ENCODE data around the gene OAF.

Gene OAF

DNA sequence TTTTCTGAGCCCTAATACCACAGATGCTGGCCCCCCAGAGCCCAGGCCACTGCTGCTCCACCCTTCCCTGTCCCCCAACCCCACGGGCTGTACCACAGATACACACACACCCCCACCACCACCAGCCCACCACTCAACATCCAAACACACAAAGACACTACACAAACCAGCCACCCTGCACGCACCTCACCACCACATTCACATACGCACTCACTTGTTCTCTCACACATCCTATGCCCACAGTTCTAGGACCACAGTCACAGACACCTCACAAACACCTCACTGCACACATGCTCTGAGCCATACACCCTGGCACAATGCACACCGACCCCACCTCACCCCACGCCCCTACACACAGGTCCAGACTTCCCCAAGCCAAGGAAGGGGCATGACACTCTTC lies 22.5 kb upstream of the OAF start:
- no peak overlapping the region for H3K4me3 ChIP-seq (ENCODE audit: control insufficient read depth in 1 of 7, extremely low read depth in 1 of 7, insufficient read depth in 4 of 7, low read depth in 2 of 7, low read length in 6 of 7)
- ChIA-PET CTCF (no interaction called here), POLR2A (no interaction called here)
- H3K27ac ChIP-seq (ENCODE audit: insufficient read depth in 1 of 2, low read depth in 1 of 2, low read length in 2 of 2, poor library complexity in 1 of 2, severe bottlenecking in 2 of 2), result no peak overlapping the region
- no peaks in the 10 kb centered on the region for H3K9me3 ChIP-seq (ENCODE audit: control extremely low read depth in 1 of 5, control insufficient read depth in 4 of 5, insufficient read depth in 2 of 5, low read depth in 1 of 5, low read length in 4 of 5)
- DNase-seq, result no peak
- peaks cover 0 to 3% (median 0%) of the 10 kb centered on the region in 4 experiments for H3K4me1 ChIP-seq (ENCODE audit: control extremely low read depth in 1 of 4, control insufficient read depth in 4 of 4, insufficient read depth in 4 of 4, low read length in 3 of 4)
- H3K36me3 ChIP-seq (ENCODE audit: control insufficient read depth in 4 of 4, insufficient read depth in 4 of 4, low read length in 3 of 4), result no peaks in the 10 kb centered on the region
- H3K27me3 ChIP-seq (replicated peaks in 2 of 5; ENCODE audit: control insufficient read depth in 4 of 5, insufficient read depth in 5 of 5, low read length in 4 of 5), result peaks cover 0 to under 1% (median 0%) of the 10 kb centered on the region in 5 experiments
- 82% methylated on average over 2 of the region's 5 CpGs for WGBS (ENCODE audit: insufficient coverage)

DNA sequence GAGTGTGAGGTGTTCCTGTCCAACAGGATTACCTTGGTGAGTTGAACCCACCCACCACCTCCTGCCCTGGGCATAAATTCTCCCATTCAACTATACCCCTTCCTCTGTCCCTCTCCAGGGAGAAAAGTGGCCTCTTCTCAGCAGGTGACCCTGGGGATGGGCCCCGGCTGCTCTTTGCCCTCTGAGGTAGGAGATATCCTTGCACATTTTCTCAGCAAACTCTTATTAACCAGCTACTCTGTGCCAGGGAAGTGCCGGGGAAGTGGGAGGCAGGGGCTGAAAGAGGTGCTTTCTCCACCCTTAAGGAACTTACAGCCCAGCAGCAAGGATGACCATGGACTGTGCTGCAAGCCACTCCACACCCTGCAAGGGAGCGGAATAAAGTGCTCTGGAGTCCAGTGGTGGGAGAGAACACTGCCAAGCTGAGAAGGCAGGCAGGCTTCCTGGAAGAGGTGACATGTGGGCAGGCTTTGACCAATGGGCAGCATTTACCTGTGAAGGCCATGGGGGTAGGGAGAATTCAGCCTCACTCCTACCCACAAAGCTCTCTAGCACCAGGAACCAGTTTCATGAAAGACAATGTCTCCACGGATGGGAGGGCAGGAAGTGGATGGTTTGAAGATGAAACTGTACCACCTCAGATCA lies 21.9 kb upstream of the OAF start:
- ChIA-PET POLR2A (no interaction called here), CTCF (interaction anchor here (1.1 to 2.2 kb wide), 3 partner anchors 15 to 42 kb away, joined by 3 to 17 read pairs (median 6); no protein-coding TSS in a partner anchor)
- H3K27ac ChIP-seq (ENCODE audit: insufficient read depth in 1 of 2, low read depth in 1 of 2, low read length in 2 of 2, poor library complexity in 1 of 2, severe bottlenecking in 2 of 2), result no peak overlapping the region
- H3K4me3 ChIP-seq (ENCODE audit: control insufficient read depth in 1 of 7, extremely low read depth in 1 of 7, insufficient read depth in 4 of 7, low read depth in 2 of 7, low read length in 6 of 7), result no peak overlapping the region
- peaks cover 0 to 3% (median 0%) of the 10 kb centered on the region in 4 experiments for H3K4me1 ChIP-seq (ENCODE audit: control extremely low read depth in 1 of 4, control insufficient read depth in 4 of 4, insufficient read depth in 4 of 4, low read length in 3 of 4)
- WGBS (ENCODE audit: insufficient coverage), result 92% methylated on average over 2 of the region's 4 CpGs
- H3K9me3 ChIP-seq (ENCODE audit: control extremely low read depth in 1 of 5, control insufficient read depth in 4 of 5, insufficient read depth in 2 of 5, low read depth in 1 of 5, low read length in 4 of 5), result no peaks in the 10 kb centered on the region
- H3K27me3 ChIP-seq (replicated peaks in 2 of 5; ENCODE audit: control insufficient read depth in 4 of 5, insufficient read depth in 5 of 5, low read length in 4 of 5), result no peaks in the 10 kb centered on the region
- H3K36me3 ChIP-seq (ENCODE audit: control insufficient read depth in 4 of 4, insufficient read depth in 4 of 4, low read length in 3 of 4), result no peaks in the 10 kb centered on the region
- no peak for DNase-seq

GRCh38 chr11:120191058-120191457 lies 19.8 kb upstream of the OAF start:
- no peak for DNase-seq
- Histone ChIP-seq H3K9me3 (ENCODE audit: control extremely low read depth in 1 of 5, control insufficient read depth in 4 of 5, insufficient read depth in 2 of 5, low read depth in 1 of 5, low read length in 4 of 5) (no peaks in the 10 kb centered on the region), H3K27me3 (replicated peaks in 2 of 5; ENCODE audit: control insufficient read depth in 4 of 5, insufficient read depth in 5 of 5, low read length in 4 of 5) (no peaks in the 10 kb centered on the region), H3K36me3 (ENCODE audit: control insufficient read depth in 4 of 4, insufficient read depth in 4 of 4, low read length in 3 of 4) (no peaks in the 10 kb centered on the region), H3K4me1 (ENCODE audit: control extremely low read depth in 1 of 4, control insufficient read depth in 4 of 4, insufficient read depth in 4 of 4, low read length in 3 of 4) (peaks cover 0 to 3% (median 0%) of the 10 kb centered on the region in 4 experiments), H3K4me3 (ENCODE audit: control insufficient read depth in 1 of 7, extremely low read depth in 1 of 7, insufficient read depth in 4 of 7, low read depth in 2 of 7, low read length in 6 of 7) (no peak overlapping the region), H3K27ac (ENCODE audit: insufficient read depth in 1 of 2, low read depth in 1 of 2, low read length in 2 of 2, poor library complexity in 1 of 2, severe bottlenecking in 2 of 2) (no peak overlapping the region)
- ChIA-PET POLR2A (interaction anchor here (0.6 kb wide), 1 partner anchor 37 kb away, joined by 3 read pairs; no protein-coding TSS in a partner anchor), CTCF (interaction anchor here (0.7 to 2.2 kb wide), 5 partner anchors 10 to 44 kb away, joined by 3 to 17 read pairs (median 6); no protein-coding TSS in a partner anchor)
- 100% methylated on average over 2 of the region's 4 CpGs for WGBS (ENCODE audit: insufficient coverage)

GRCh38 chr11:120192831-120193625 lies 17.8 kb upstream of the OAF start:
- no peaks in the 10 kb centered on the region for H3K9me3 ChIP-seq (ENCODE audit: control extremely low read depth in 1 of 5, control insufficient read depth in 4 of 5, insufficient read depth in 2 of 5, low read depth in 1 of 5, low read length in 4 of 5)
- DNase-seq, result no peak
- peaks cover 0 to 6% (median 0%) of the 10 kb centered on the region in 4 experiments for H3K4me1 ChIP-seq (ENCODE audit: control extremely low read depth in 1 of 4, control insufficient read depth in 4 of 4, insufficient read depth in 4 of 4, low read length in 3 of 4)
- POLR2A ChIA-PET, result no interaction called here
- H3K27me3 ChIP-seq (replicated peaks in 2 of 5; ENCODE audit: control insufficient read depth in 4 of 5, insufficient read depth in 5 of 5, low read length in 4 of 5), result no peaks in the 10 kb centered on the region
- H3K4me3 ChIP-seq (ENCODE audit: control insufficient read depth in 1 of 7, extremely low read depth in 1 of 7, insufficient read depth in 4 of 7, low read depth in 2 of 7, low read length in 6 of 7), result no peak overlapping the region
- 96% methylated on average over 11 of the region's 15 CpGs for WGBS (ENCODE audit: insufficient coverage)
- no peak overlapping the region for H3K27ac ChIP-seq (ENCODE audit: insufficient read depth in 1 of 2, low read depth in 1 of 2, low read length in 2 of 2, poor library complexity in 1 of 2, severe bottlenecking in 2 of 2)
- H3K36me3 ChIP-seq (ENCODE audit: control insufficient read depth in 4 of 4, insufficient read depth in 4 of 4, low read length in 3 of 4), result no peaks in the 10 kb centered on the region
- CTCF ChIA-PET, result interaction anchor here (0.6 to 2.2 kb wide), 9 partner anchors 8 to 42 kb away, joined by 3 to 12 read pairs (median 3); no protein-coding TSS in a partner anchor

GRCh38 chr11:120194166-120194565 lies 16.7 kb upstream of the OAF start:
- no peak for DNase-seq
- ChIA-PET POLR2A (no interaction called here), CTCF (interaction anchor here (0.8 to 2.2 kb wide), 5 partner anchors 9 to 33 kb away, joined by 3 to 12 read pairs (median 3); no protein-coding TSS in a partner anchor)
- no peaks in the 10 kb centered on the region for H3K9me3 ChIP-seq (ENCODE audit: control extremely low read depth in 1 of 5, control insufficient read depth in 4 of 5, insufficient read depth in 2 of 5, low read depth in 1 of 5, low read length in 4 of 5)
- 94% methylated on average over 2 of the region's 4 CpGs for WGBS (ENCODE audit: insufficient coverage)
- peaks cover 0 to 6% (median 0%) of the 10 kb centered on the region in 4 experiments for H3K4me1 ChIP-seq (ENCODE audit: control extremely low read depth in 1 of 4, control insufficient read depth in 4 of 4, insufficient read depth in 4 of 4, low read length in 3 of 4)
- H3K27ac ChIP-seq (ENCODE audit: insufficient read depth in 1 of 2, low read depth in 1 of 2, low read length in 2 of 2, poor library complexity in 1 of 2, severe bottlenecking in 2 of 2), result no peak overlapping the region
- no peaks in the 10 kb centered on the region for H3K27me3 ChIP-seq (replicated peaks in 2 of 5; ENCODE audit: control insufficient read depth in 4 of 5, insufficient read depth in 5 of 5, low read length in 4 of 5)
- no peak overlapping the region for H3K4me3 ChIP-seq (ENCODE audit: control insufficient read depth in 1 of 7, extremely low read depth in 1 of 7, insufficient read depth in 4 of 7, low read depth in 2 of 7, low read length in 6 of 7)
- no peaks in the 10 kb centered on the region for H3K36me3 ChIP-seq (ENCODE audit: control insufficient read depth in 4 of 4, insufficient read depth in 4 of 4, low read length in 3 of 4)

DNA sequence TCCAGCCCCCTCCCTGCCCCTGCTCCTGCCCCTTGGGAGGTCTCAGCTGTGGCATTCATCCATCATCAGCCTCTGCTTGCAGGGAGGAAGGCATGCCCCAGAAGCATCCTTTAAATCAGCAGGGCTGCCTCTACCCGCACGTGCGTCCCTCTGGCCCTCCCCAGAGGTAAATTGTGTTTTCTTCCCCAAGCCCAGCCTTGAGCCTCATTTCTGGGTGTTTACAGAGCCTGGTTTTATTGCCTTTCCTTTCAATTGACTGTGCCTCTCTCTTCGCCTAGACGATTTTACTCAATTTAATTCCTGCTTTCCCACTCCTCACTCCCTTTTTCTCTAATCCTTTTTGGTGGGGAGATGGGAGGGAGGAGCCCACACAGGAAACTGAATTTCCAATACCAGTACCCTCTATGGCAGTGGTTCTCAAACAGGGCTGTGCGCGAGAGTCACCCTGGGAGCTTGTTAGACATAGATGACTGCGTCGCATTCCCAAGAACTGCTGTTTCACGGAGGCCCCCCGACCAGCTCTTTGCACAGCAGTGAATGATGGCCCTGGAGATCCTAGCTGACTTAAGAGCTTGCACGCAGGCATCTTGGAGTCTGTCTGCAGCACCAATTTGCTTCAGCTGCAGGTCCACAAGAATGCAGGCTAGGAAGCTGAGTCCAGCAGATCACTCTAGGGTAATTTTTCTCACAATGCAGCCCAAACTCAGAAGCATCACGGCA lies 15.1 kb upstream of the OAF start:
- CTCF ChIA-PET, result interaction anchor here (0.7 to 1.9 kb wide), 5 partner anchors 8 to 104 kb away, joined by 3 to 7 read pairs (median 3); no protein-coding TSS in a partner anchor
- Histone ChIP-seq H3K27ac (ENCODE audit: insufficient read depth in 1 of 2, low read depth in 1 of 2, low read length in 2 of 2, poor library complexity in 1 of 2, severe bottlenecking in 2 of 2) (no peak overlapping the region), H3K4me3 (ENCODE audit: control insufficient read depth in 1 of 7, extremely low read depth in 1 of 7, insufficient read depth in 4 of 7, low read depth in 2 of 7, low read length in 6 of 7) (no peak overlapping the region), H3K27me3 (replicated peaks in 2 of 5; ENCODE audit: control insufficient read depth in 4 of 5, insufficient read depth in 5 of 5, low read length in 4 of 5) (no peaks in the 10 kb centered on the region), H3K36me3 (ENCODE audit: control insufficient read depth in 4 of 4, insufficient read depth in 4 of 4, low read length in 3 of 4) (no peaks in the 10 kb centered on the region), H3K4me1 (ENCODE audit: control extremely low read depth in 1 of 4, control insufficient read depth in 4 of 4, insufficient read depth in 4 of 4, low read length in 3 of 4) (peaks cover 0 to 6% (median 0%) of the 10 kb centered on the region in 4 experiments), H3K9me3 (ENCODE audit: control extremely low read depth in 1 of 5, control insufficient read depth in 4 of 5, insufficient read depth in 2 of 5, low read depth in 1 of 5, low read length in 4 of 5) (no peaks in the 10 kb centered on the region)
- POLR2A ChIA-PET, result no interaction called here
- no peak for DNase-seq
- WGBS (ENCODE audit: insufficient coverage), result 92% methylated on average over 11 of the region's 13 CpGs

Data from common myeloid progenitor, CD34-positive (primary cell).